ENCODE results near the gene PLSCR1.

The PLSCR1 gene, protein sequence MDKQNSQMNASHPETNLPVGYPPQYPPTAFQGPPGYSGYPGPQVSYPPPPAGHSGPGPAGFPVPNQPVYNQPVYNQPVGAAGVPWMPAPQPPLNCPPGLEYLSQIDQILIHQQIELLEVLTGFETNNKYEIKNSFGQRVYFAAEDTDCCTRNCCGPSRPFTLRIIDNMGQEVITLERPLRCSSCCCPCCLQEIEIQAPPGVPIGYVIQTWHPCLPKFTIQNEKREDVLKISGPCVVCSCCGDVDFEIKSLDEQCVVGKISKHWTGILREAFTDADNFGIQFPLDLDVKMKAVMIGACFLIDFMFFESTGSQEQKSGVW

DNA sequence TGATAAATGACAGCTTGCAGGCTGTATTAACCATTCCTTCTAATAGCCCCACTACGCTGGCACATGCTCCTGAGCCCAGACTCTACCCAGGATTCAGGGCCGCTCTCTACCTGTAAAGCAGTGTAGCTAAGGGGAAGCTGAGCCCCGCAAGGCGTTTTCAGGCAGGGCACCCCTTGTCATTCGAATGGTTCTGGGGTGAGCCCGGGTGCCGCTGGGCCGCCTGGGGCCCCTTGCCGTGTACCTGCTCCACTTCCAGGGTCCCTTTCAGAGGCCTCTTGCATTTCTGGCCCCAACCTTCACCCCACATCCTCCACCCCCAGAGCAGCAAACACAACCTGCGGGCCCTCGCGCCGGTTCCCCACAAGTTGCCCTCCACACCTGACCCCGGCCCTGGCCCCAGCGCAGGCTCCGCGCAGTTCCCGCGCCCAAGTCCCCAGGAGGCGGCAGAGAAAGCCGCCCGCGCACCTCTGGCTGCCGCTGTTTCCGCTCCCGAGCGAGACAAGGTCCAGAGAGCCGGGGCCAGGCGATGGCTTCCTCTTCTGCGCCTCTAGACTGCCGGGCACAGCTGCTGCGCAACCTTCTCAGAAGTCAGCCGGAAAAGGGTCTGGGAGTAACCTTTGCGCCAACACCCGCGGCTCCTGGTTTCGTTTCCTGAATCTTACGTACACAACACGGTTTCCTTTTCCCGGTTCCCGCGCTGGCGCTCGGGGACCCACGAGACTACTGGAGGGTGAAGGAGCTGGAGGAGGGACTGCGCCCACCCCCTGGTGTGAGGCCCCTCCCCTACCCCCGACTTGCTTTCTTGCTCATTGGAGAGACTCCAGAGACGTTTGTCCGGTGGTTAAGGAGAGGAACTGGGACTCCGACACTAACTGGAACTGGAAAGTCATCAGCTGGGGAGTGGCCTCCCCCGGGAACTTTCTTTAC, at the start of gene PLSCR1:
Gene PLSCR1 (minus strand): TSS at position 606 of the 927 bp plus-strand sequence. CDS start 8,055 bp downstream, outside the sequence.
- peak; percentile 62 for DNase-seq (ENCODE audit: low read depth)

DNA sequence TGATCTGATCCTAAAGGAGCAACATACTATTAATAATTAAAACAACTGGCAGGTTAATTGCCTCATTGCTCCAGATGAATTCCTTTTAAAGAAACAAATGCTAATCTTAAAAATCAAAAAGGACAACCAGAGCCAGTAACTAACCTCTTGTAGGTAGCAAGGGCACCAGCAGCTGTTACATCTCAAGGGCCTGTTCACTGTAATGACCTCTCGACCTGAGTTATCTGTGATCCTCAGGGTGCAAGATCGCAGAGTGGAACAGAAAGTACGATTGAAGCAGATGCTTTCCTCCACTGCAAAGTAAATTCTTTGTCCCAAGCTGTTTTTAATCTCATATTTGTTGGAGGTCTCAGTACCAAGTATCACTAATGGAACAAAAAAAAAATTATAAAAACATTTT, 49.4 kb upstream of the PLSCR1 start:
- no peak for DNase-seq (ENCODE audit: low read depth)

DNA sequence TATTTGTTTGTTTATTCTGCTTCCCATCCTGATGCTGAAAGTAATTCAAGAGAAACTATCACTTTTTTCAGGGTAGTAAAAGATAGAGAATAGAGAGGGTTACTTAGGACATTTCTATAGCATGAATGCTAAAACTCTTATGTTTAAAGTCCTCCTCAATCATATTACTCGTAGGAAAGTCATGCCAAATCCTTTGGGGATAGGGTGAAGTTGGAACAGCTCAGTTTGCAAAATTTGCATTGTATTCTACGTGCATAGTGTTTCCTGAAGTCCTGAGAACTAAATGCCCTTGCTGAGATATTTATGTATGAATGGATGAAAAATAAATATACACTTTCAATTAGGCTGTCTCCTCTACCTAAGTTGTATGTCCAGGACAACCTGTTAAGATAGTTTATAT, 46.1 kb upstream of the PLSCR1 start:
- no peak for DNase-seq (ENCODE audit: low read depth)

DNA sequence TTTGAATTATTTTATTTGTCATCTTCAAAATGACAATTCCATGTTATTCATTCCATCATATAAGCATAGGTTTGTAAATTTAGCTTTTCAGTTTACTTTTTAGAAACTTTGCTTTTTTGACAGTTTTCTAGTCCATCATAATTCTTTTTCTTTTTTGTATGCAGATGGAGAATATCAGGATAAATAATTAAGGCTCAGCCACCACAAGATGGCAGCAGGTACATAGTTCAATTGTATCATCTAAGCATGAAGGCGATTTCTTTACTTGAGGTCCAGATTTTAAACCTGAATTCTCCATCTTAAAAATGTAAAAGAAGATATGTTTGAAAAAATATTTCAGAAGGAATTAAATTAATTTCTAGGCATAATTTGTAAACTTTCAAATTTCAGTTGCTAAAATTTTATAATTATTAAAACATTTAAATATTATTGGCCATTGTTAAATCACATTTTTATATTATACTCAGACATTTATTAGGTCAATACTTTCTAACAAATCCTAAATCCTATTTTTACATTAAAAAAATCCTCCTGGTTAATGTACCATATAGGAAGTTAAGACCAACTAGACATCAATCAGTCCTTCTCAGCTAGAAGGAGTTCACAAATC, 45.6 kb upstream of the PLSCR1 start:
- DNase-seq (ENCODE audit: low read depth), result no peak

DNA sequence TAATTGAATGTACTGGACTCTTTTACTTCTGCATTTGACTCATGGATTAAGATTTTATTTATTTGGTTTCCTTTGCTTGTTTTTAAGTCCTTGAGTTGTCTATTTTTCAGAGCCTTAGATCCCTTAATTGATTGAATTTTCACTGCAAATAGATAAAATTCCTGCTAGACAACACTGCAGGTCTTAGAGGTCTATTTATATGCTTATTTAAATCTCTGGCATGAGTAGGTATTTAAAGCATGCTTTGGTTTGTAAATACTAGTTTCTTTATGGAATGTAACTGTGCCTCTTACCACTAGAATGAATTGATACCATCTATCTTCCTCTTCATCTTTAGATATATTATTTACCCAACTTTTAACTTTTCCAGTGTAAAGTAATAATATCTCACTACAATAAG, 40.7 kb upstream of the PLSCR1 start:
- DNase-seq (ENCODE audit: low read depth), result no peak

DNA sequence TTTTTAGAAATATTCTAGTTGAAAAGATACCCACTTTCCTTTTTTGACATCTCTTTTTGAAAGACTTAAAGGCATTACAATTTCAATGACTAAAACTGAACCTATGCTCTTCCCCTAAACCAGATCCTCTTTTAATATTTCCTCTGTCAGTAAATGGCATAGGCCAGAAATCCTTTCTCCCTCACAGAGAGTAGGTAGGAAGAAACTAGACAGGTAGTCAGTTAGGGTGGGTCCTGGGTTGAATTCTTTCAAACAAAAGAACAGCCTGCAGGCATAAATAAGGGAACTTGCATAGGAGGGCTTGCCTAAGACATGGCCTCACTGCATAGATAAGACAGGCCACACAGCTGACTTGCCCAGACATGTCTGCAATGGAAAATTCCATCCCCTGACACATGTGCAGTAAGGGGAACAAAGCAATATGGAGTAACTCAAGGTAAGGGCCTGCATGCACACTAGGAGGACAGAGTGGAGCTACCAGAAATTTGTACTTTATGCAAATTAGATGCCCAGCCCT, 37.6 kb upstream of the PLSCR1 start:
- DNase-seq (ENCODE audit: low read depth), result no peak

DNA sequence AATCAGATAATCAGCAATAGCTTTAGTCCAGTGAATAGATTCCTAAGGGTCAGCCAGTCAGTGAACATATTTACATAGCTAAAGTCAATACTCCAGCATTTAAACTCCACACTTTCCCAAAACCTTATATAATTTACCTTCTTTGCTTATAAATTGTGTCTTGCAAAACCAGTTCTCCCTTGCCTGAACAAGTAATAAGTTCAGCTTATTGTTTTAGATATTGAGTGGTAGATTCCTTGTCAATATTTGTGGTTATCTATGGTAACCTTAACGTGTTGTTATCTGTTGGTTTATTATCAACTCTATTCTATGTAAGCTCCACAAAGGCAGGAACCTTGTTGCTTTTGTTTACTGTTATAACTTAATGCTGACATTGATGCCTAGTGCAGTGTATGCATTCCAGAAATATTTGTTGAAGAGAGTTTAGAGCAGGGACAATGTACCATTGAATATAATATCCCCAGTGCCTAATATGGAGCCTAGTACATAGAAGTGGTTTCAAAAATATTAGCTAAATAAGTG, 36.7 kb upstream of the PLSCR1 start:
- DNase-seq (ENCODE audit: low read depth), result no peak

DNA sequence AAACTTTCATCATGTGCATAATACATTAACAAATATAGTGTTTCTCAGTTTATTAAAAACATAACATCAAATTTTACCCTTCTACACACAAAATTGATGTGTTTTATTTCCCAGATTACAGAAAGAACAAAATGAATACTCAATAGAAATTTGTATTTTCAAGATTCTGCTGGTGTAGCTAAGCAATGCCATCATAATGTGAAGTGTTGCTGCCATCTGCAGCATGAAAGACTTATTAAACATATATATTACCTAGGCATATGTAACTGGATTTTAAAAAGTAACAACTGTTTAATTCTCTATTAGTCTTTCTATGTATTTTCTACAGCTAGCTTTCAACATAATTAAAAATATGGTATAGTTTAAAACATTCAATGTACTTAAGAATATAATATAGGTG, 33.3 kb upstream of the PLSCR1 start:
- no peak for DNase-seq (ENCODE audit: low read depth)

DNA sequence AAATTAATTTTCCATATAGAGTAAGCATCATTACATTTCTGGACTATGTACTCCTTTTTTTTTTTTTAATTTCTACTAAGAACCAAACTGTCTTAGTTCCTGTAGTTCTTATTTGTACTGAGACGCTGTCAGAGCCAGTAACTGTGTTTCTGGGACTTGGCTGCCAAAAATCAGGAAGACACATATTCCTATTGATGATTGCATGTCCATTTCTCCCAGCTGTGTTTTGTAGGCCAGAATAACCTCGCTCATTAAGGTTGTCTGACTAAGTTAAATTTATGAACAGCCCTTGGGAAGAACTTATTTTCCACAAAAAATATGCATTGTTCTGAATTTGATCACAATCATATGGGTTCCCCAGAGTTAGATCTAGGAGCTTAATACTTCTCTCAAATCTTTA, 31.2 kb upstream of the PLSCR1 start:
- no peak for DNase-seq (ENCODE audit: low read depth)

DNA sequence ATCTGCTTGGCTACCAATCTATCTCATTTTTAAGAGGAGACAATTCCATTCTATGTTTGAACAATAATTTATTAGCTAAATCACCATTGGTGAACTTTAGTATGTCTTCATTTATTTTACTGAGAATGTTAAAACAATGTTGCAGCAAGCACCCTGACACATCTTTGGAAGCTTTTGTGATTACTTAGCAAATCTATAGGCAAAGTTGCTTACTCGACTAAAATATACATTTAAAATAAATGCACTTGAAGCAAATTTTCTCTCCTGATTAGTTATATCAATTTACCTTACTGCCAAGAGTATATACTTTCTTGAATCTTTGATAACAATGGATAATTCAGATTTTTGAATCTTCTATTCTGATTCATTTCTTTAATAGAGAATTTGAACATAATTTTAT, 29.8 kb upstream of the PLSCR1 start:
- no peak for DNase-seq (ENCODE audit: low read depth)

DNA sequence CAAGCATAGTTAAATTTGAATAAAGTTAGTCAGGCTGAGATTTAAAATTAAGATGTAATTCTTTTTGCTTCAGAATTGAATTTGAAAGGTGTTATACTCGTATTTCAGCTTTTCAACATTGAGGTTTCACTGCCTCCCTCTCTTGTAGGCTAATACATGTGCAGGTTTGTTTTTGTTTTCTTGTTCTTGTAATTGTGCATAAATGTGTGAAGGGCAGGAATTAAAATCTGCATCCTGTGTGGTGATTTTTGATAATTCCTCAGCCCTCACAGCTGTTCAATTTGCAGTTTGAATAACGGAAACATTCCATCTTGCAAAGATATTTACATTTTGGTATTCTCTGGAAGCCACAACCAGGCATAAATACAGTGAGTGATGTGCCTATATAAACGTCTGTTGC, 24.9 kb upstream of the PLSCR1 start:
- no peak for DNase-seq (ENCODE audit: low read depth)

DNA sequence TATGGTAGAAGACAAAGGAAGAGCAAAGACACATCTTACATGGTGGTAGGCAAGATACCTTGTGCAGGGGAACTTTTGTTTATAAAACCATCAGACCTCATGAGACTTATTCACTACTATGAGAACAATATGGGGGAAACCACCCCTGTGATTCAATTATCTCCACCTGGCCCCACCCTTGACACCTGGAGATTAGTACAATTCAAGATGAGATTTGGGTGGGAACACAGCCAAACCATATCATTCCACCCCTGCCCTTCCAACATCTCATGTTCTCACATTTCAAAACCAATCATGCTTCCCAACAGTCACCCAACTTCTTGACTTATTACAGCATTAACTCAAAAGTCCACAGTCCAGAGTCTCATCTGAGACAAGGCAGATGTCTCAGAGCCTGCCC, 21.7 kb upstream of the PLSCR1 start:
- DNase-seq (ENCODE audit: low read depth), result no peak

DNA sequence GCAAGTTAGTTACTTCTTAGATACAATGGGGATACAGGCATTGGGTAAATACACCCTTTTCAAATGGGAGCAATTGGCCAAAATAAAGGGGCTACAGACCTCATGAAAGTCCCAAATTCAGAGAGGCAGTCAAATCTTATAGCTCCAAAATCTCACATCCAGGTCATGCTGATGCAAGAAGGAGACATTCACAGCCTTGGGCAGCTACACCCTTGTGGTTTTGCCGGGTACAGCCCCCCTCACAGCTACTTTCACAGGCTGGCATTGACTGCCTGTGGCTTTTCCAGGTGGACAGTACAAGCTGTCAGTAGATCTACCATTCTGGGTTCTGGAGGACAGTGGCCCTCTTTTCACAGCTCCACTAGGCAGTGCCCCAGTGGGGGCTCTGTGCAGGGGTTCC, 17.5 kb upstream of the PLSCR1 start:
- DNase-seq (ENCODE audit: low read depth), result no peak

DNA sequence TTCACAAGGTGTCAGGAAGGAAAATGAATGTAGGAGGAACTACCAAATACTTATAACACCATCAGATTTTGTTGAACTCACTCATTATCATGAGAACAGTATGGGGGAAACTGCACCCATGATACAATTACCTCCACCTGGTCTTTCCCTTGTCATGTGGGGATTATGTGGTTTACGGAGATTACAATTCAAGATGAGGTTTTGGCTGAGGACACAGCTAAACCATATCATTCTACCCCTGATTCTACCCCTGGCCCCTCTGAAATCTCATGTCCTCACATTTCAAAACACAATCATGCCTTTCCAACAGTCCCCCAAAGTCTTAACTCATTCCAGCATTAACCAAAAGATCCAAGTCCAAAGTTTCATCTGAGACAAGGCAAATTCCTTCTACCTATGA, 17.1 kb upstream of the PLSCR1 start:
- no peak for DNase-seq (ENCODE audit: low read depth)

DNA sequence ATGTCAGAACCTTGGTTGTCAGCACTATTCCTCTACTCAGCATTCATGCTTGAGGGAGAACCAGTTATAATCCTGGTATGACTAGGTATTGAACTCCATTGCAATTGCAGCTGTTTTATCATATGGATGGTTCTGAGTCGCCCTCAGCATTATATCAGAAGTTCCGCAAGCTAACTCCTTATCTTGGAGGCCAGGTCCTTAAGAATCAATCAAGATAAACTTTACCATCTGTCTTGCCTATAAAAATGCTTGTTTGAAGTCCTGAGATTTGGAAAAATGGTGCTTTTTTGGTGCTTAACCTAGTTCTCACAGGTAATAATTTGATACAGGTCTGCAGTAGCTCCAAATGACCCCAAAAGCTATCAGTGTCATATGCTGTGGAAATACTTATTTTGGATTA, 16.3 kb upstream of the PLSCR1 start:
- DNase-seq (ENCODE audit: low read depth), result no peak

DNA sequence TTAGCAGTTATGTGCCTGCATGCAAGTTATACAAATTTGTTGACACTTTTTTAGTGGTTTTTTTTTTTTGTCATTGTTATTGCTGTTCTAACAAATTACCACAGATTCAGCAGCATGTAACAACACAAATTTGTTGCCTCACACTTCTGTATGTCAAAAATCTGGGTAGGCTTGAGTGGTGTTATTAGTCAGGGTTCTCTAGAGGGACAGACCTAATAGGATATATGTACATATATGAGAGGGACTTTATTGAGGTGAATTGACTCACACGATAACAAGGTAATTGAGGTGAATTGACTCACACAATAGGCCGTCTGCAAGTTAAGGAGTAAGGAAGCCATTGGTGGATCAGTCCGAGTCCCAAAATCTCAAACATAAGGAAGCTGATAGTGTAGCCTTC, 15.0 kb upstream of the PLSCR1 start:
- no peak for DNase-seq (ENCODE audit: low read depth)

DNA sequence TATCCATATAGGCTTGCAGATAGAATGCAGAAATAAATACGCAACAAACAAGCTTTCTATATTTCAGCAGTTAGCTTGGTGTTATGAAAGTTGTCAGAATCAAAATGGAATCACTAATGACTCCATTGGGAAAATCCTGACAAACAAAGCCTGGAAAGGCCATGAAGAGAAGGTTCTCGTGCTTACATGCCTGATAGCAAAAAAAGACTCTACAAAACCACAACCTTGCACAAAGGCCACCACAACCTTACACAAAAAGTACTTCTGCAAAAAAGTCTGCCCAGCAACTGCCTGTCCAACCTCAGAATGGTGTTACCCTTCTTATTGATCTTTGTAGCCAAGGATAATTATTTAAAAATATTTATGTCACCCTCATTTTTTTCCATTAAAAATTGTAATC, 14.4 kb upstream of the PLSCR1 start:
- no peak for DNase-seq (ENCODE audit: low read depth)

DNA sequence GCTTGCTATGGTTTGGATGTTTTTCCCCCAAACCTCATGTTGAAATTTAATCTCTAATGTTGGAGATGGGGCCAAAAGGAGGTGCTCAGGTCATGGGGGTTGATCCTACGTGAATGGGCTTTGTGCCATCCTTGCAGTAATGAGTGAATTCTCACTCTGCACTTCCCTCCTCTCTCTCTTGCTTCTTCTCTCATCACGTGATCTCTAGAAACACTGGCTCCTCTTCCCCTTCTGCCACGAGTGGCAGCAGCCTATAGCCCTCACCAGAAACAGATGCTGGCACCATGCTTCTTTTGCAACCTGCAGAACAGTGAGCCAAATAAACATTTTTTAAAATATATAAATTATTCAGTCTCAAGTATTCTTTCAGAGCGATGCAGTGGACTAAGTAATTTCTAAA, 13.3 kb upstream of the PLSCR1 start:
- no peak for DNase-seq (ENCODE audit: low read depth)

DNA sequence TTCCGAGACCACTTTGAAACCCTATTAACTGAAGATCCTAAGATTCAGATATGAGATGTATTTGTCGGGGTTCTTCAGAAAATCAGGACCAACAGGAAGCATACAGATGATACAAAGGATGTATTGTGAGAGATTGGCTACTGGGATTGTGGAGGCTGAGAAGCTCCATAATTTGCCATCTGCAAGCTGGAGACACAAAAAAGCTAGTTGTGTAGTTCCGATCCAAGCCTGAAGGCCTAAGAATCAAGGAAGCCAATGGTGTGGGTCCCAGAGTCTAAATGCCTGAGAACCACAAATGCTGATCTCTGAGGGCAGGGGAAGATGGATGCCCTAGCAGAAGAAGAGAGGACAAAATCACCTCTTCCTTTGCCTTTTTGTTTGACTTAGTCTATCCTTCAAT, 10.9 kb upstream of the PLSCR1 start:
- no peak for DNase-seq (ENCODE audit: low read depth)

DNA sequence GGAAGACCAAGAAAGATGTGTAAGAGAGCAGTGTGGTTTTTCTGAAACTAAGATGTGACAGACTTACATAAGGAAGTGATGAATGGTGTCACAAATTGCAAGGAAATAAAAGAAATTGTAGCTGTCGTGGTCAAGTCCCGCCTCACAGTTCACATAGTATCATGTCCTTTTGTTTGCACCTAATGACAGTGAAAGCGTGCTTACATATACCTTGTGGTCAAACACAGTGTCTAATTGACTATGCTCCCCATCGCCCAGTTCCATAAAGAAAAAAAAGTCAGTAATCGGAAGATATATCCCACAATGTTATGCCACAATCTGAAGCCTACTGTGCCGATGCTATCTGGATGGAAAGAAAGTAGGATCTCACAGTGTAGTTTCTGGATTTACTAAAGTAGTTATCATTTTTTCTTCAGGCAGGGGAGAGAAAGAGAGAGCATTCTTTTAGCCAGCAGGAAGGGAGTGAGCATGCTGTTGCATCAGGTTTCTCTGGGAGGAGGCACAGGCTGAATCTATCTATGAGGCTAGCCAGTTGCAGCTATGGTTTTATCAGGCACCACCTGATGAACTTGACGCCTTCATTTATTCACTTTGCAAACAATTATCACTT, 9.8 kb upstream of the PLSCR1 start:
- DNase-seq (ENCODE audit: low read depth), result no peak

DNA sequence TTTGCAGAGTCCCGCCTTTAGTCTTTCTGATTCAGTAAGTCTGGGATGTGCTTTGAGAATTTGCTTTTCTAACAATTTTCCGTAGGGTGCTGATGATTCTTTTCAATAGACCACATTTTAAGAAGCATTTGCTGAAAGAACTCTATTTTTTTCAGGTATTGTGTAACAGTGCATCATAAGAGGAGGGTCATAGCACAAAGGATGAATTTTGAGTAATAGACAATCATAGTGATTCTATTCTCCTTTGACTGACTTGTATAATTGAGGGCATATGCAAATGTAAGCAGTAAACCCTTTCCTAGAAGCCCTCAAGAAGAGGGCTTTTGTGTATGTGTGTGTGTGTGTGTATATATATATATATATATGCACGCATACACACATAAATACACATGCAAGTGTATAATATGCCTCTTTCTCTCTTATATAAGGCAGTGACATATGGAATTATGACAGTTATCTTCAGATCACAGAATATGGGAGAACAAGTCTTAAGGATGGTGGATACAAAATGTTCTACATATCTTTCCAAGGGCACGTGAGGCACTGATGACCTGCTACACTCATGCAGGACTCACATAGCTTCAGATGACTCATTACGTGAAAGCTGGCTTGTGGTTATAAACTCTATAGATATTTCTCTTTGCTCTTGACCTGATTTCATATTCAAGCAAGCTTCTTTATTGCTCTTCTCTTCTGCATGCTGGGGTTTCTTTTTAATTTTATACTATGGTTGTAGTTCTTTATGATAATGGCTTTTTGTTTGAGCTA, 6.5 kb upstream of the PLSCR1 start:
- DNase-seq (ENCODE audit: low read depth), result no peak
